ENCODE data around the gene TOMT. TPM values are rescaled to one million over a fixed set of nuclear protein-coding genes. Genes with fewer than 3 reads are reported as not detected.

The TOMT gene
- total RNA-seq, 1 experiment from 2014 or later = not detected

DNA sequence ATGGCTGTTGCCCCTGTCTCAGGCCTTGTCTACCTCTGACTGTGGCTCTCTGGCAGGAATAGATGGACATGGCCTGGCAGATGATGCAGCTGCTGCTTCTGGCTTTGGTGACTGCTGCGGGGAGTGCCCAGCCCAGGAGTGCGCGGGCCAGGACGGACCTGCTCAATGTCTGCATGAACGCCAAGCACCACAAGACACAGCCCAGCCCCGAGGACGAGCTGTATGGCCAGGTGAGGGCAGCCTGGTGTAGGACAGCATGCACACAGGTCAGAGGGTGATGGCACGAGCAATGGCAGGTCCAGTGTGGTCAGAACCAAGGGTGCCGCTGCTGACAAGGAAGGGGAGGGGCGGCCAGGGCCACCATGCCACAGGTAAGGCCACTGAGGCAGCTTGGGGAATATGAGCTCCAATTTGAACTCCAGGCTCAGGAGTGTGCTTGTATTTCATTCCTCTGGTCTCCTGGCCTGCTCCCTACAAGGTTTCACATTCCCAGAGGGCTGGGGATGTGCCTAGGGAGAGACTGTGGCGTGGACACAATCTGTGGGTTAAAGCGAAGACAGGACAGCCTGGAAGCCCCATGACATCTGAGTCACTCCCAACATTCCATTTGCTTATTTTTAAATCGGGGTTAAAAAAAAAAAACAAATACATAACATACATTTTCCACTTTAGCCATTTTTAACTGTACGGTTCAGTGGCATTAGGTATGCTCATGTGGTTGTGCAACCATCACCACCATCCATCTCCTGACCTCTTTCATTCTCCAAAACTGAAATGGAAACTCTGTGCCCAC is 30.4 kb downstream of the TOMT start:
- TF ChIP-seq JUND (IDR thresholded peaks at IDR 0.05) (no peak), CEBPB (IDR thresholded peaks at IDR 0.05; ENCODE audit: low read depth) (no peak), POLR2A (IDR thresholded peaks at IDR 0.05; ENCODE audit: borderline replicate concordance, extremely low read depth, insufficient read depth, insufficient read length) (no peak), TCF7L2 (IDR thresholded peaks at IDR 0.05; ENCODE audit: borderline replicate concordance, extremely low read depth, insufficient read depth, insufficient read length) (no peak), ZFX (IDR thresholded peaks at IDR 0.05) (no peak), SP1 (IDR thresholded peaks at IDR 0.05; ENCODE audit: low read depth) (no peak), YY1 (IDR thresholded peaks at IDR 0.05; ENCODE audit: extremely low read depth, insufficient replicate concordance, low read depth, low read length) (no peak)
- TF ChIP-seq, protein P1, sequence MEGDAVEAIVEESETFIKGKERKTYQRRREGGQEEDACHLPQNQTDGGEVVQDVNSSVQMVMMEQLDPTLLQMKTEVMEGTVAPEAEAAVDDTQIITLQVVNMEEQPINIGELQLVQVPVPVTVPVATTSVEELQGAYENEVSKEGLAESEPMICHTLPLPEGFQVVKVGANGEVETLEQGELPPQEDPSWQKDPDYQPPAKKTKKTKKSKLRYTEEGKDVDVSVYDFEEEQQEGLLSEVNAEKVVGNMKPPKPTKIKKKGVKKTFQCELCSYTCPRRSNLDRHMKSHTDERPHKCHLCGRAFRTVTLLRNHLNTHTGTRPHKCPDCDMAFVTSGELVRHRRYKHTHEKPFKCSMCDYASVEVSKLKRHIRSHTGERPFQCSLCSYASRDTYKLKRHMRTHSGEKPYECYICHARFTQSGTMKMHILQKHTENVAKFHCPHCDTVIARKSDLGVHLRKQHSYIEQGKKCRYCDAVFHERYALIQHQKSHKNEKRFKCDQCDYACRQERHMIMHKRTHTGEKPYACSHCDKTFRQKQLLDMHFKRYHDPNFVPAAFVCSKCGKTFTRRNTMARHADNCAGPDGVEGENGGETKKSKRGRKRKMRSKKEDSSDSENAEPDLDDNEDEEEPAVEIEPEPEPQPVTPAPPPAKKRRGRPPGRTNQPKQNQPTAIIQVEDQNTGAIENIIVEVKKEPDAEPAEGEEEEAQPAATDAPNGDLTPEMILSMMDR (IDR thresholded peaks at IDR 0.05 in 2 of 3, conservative IDR thresholded peaks at IDR 0.05 in 1 of 3; ENCODE audit: borderline replicate concordance in 1 of 3, insufficient read depth in 1 of 3, low read depth in 2 of 3, low read length in 2 of 3) = no peak
- TF ChIP-seq, protein P2, sequence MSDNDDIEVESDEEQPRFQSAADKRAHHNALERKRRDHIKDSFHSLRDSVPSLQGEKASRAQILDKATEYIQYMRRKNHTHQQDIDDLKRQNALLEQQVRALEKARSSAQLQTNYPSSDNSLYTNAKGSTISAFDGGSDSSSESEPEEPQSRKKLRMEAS (IDR thresholded peaks at IDR 0.05) = no peak
- TF ChIP-seq, protein P3, sequence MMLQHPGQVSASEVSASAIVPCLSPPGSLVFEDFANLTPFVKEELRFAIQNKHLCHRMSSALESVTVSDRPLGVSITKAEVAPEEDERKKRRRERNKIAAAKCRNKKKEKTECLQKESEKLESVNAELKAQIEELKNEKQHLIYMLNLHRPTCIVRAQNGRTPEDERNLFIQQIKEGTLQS (IDR thresholded peaks at IDR 0.05) = no peak
- TF ChIP-seq, protein P4, sequence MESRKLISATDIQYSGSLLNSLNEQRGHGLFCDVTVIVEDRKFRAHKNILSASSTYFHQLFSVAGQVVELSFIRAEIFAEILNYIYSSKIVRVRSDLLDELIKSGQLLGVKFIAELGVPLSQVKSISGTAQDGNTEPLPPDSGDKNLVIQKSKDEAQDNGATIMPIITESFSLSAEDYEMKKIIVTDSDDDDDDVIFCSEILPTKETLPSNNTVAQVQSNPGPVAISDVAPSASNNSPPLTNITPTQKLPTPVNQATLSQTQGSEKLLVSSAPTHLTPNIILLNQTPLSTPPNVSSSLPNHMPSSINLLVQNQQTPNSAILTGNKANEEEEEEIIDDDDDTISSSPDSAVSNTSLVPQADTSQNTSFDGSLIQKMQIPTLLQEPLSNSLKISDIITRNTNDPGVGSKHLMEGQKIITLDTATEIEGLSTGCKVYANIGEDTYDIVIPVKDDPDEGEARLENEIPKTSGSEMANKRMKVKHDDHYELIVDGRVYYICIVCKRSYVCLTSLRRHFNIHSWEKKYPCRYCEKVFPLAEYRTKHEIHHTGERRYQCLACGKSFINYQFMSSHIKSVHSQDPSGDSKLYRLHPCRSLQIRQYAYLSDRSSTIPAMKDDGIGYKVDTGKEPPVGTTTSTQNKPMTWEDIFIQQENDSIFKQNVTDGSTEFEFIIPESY (IDR thresholded peaks at IDR 0.05; ENCODE audit: extremely low read depth, insufficient replicate concordance, low read length) = no peak
- H3K9me3 ChIP-seq (ENCODE audit: control insufficient read depth in 1 of 2, insufficient read depth in 1 of 2, low read depth in 1 of 2, low read length in 2 of 2) = no peaks in the 10 kb centered on the region
- no peak overlapping the region for H3K9ac ChIP-seq (ENCODE audit: low read length)
- CTCF ChIA-PET = no interaction called here
- H3K36me3 ChIP-seq (ENCODE audit: control insufficient read depth in 1 of 2, insufficient read depth in 2 of 2, low read length in 2 of 2) = no peaks in the 10 kb centered on the region
- ATAC-seq (no peak), DNase-seq (ENCODE audit: low read depth, low spot score) (no peak)
- RAD21 ChIA-PET (ENCODE audit: low non-redundant PET in 1 of 2, low total read pairs in 2 of 2, uncharacterized antibody in 2 of 2, unreplicated experiment in 2 of 2) = no interaction called here
- H3K79me2 ChIP-seq (ENCODE audit: insufficient read depth, low read length) = no peaks in the 10 kb centered on the region
- POLR2A ChIA-PET = no interaction called here
- H3K4me1 ChIP-seq (ENCODE audit: control insufficient read depth in 1 of 2, insufficient read depth in 2 of 2, low read length in 2 of 2) = peaks cover 0 to 6% of the 10 kb centered on the region in 2 experiments; a peak in 1 of 4 replicates
- H3K4me3 ChIP-seq (replicated peaks in 1 of 2; ENCODE audit: low read depth in 1 of 2, low read length in 2 of 2) = no peak overlapping the region
- H3K27me3 ChIP-seq (ENCODE audit: insufficient read depth, low read length) = no peaks in the 10 kb centered on the region
- no peak overlapping the region for H3K4me2 ChIP-seq (ENCODE audit: low read length)
- H3K27ac ChIP-seq (ENCODE audit: low read depth, low read length) = no peak overlapping the region
- H4K20me1 ChIP-seq (ENCODE audit: insufficient read depth) = no peaks in the 10 kb centered on the region
- BruUV-seq (replicated peaks) = no TSS peak
- no peak overlapping the region for H2AFZ ChIP-seq (ENCODE audit: low read depth, low read length, poor library complexity, severe bottlenecking)
- intact Hi-C loops (cut with micrococcal nuclease) = no loop called here
- no peaks in the 10 kb centered on the region for H3K9me2 ChIP-seq (ENCODE audit: insufficient read depth)

Measured in HCT116 (cell line).